GM19438 (cell line): Measurements from ENCODE around the gene GLIS1.
"Not testable (repeated sequence)": the region's sequence is repeated elsewhere in the genome, so short reads cannot be mapped to it uniquely, and the experiment has no call there.

Experiments
- ATAC-seq: cut with Tn5 transposase; IDR thresholded peaks from one replicate; pipeline ENCODE4 v1.9.1; 2021; ENCODE audit warnings: low read depth; ENCODE audit not compliant: unreplicated experiment

GLIS1 gene

DNA sequence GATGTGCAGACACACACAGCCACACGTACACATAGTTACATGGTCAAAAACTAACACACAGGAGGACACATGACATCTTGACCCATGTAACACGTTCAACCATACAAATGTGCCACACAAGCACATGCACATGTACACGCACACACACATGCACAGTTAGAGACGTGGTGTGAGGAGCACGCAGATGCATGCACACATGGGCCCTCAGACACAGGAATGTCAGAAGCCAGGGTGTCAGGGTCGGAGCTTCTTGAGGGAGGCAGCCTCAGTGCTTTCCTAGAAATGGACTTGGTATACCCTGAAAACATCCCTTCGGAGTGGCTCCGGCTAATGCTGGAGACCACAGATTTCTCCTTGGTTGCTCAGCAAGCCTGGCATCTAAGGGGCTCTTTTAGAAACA is 165.4 kb downstream of the GLIS1 start:
- ATAC-seq, result no peak

DNA sequence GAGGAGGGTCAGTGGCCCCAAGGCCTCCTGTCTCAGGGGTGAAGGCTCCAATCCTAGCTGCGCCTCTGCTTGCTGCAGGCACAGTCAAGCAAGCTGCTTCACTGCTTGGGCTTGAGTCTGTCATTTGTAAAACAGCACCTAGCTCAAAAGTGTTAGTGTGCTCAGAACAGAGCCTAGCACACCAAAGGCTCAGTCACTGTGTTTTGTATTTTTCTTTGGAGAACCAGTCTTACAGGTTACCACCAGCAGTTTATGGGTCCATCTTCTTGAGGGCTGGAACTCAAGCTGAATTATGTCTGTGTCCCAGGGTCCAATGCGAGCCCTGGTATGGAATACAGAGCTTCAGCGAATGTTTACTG is 166.2 kb downstream of the GLIS1 start:
- no peak for ATAC-seq

DNA sequence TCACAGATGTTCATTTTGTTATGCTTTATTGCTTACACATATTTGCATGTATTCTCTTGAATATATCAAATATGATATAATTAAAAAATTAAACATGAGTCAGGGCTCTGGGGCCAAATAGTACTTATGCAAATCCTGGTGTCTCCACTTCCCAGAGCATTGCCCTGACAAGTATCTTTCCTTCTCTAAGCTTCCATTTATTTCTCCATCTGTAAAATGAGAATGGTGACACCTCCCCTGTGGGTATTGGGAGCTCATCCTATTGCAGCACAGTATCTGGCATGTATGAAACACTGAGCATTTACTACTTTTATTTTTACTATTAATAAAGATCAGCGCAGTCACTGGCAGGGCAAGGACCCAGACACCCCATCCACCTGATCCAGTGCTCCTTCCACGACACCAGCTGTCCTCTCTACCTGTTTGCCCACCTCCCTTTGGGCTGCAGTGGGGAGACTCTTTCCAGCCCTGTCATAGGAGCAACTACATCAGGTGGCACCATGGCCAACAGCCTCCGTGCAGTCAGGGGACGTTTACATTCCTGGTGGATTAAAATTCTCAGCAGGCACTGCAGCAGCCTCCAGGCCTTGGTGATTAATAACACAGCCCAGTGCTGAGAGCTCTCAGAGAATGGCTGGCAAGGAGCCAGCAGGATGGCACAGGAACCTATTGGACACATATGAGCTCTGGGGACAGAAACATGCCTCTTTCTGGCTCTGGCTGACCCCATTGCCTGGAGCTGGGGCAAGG is 166.7 kb downstream of the GLIS1 start:
- no peak for ATAC-seq

DNA sequence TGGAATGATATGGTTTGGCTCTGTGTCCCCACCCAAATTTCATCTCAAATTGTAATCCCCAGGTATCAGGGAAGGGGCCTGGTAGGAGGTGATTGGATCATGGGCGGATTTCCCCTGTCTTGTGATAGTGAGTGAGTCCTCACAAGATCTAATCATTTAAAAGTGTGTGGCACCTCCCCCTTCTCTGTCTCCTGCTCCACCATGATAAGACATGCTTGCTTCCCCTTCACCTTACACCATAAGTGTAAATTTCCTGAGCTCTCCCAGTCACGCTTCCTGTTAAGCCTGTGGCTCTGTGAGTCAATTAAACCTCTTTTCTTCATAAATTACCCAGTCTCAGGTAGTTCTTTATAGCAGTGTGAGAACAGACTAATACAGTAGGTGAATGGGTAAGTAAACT is 170.4 kb downstream of the GLIS1 start:
- no peak for ATAC-seq

- no peak for ATAC-seq
These were observed 171.1 kb downstream of the GLIS1 start for GRCh38 chr1:53567851-53568250.

GRCh38 chr1:53567450-53567849 is 171.5 kb downstream of the GLIS1 start:
- no peak for ATAC-seq

GRCh38 chr1:53563611-53564010 is 175.4 kb downstream of the GLIS1 start:
- ATAC-seq, result no peak

GRCh38 chr1:53562981-53563379 is 176.0 kb downstream of the GLIS1 start:
- no peak for ATAC-seq

DNA sequence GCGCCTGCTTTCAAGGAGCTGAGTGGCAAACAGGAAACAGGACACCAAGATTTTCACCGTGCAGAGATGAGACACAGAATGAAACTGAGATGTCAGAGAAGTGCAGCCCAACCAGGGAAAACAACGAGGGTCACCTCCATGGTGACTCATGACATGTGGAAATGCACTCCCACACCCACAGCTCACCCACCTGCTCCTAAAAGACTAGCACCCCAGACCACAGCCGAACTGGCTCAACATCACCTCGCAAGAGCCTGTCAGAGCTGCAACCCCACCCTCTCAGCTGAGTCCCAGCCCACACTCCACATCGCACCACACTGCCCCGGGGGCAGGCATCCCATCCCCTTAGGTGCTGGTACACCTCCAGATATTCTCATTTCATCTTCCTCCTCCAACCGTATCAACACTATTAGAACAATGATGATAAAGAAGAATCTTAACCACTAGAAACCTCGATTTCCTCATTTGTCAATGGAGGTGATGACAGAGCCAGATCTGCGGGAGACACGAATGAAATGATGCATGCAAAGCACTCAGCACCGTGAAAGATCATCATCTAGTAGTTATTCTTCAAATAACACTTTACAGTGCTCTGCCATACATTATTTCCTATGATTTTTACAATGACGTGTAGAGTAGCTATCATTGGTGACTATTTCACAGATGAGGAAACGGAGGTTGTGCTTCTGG is 176.5 kb downstream of the GLIS1 start:
- no peak for ATAC-seq

DNA sequence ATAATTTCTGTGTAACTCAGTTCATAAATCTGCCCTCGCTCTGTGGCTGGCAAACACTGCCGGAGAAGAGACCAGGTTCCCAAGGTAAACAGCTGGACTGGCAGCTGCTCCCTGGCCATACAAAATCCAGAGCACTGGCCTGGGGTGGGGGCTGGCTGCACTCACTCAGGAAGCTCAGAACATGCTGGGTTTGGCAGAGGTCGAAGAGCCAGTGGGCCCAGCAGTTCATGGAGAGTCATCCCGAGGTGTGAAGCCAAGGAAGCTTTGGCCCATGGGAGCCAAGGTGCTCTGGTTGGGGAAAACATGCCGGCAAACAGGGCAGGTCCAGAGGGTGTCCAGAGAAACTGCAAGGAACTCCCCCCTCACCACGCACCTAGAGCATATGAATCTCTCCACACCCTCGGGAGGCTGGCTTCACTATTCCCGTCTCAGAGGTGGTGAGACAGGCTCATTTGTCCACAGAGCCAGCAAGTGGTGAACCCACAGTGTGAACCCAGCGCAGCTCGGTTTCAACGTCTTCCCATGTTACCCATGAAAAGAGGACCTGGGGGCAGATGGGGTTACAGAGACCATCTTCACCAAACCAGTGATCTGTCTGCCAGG is 177.4 kb downstream of the GLIS1 start:
- no peak for ATAC-seq

- ATAC-seq, result no peak
These were observed 178.1 kb downstream of the GLIS1 start for GRCh38 chr1:53560581-53561502.

- ATAC-seq, result no peak
These were observed 178.9 kb downstream of the GLIS1 start for GRCh38 chr1:53559854-53560580.

DNA sequence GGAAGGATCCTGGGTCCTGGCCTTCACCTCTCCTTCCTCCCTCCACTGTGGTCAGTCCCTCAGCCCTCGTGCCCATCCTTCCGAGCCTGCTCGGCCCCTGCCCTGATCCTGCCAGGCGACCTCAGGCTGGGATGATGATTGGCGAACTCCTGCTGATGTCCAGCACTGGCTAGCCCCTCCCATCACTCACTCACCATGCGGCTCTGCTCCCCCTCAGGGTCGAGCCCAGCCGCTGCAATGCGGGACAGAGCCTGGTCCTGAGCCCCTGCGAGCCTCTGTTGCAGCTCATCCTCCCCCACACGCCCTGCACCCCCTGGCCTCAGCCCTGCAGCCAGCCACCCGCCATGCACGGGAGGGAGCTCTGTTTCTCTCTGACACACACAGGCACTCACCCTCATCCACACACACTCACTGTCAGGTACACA is 179.6 kb downstream of the GLIS1 start:
- no peak for ATAC-seq

DNA sequence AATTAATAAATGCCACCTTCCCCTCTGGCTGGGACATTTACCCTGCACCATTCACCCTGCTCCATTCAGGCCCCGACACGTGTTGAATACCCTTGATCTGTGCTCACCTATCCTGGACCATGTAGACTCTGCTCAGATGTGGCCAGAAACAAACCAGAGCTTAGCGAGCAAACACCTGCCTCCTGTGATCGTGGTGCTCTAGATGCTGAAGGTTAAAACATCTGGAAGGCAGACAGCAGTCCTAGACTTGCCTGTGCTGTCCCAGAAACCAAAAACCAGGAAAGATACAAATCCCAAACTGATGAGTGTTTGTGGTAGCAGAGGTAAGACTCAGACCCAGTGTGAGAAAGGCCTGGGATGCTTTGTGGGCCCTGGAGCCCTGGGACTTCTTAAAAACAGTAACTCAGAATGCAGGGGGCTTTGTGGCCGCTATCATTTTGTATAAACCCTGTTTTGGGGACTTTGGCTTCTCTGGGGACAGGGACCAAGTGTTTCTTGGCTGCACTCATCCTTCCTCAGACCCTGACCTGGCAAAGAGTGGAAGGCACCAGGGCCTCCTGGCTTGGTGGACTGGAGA is 180.1 kb downstream of the GLIS1 start:
- ATAC-seq, result no peak

DNA sequence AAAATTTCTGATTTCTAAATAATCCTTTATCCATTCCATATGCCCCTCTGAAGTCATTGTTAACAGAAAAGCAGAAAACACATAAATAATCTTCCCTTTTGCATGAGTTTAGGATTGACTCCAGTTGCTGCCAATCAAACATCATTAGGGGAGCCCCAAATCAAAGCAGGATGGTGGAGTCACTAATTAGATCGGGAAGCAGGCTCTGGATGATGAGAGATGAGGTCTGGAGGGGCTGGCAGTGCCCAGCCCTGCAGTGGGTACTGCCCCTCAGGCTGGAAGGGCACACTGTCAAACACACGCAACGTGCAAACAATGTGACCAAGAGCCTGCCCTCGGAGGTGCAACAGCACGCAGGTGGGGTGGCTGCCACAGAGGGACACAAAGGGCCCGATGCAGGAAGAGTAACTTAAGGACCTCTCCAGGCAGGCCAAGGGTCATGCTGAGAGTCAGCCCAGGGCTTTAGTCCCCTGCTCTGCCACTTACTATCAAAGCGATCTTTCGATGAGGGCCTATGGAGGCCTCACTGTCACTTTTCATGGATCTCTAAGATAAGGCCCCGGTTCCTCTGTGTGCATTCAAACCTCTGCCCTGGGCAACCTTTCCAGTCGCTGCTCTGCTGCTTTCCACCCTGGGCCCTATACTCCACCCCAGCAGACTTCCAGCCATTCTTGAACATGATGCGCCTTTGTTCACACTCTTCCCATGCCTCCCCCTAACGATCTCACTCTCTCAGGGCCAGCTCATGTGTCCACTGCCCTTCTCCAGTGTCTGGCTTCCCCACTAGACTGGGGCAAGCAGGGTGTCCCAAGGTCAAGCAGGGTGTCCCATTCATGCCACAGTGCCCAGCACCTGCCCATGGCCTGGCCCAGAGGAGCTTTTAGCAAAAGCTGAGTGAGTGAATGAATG is 180.9 kb downstream of the GLIS1 start:
- ATAC-seq, result no peak

DNA sequence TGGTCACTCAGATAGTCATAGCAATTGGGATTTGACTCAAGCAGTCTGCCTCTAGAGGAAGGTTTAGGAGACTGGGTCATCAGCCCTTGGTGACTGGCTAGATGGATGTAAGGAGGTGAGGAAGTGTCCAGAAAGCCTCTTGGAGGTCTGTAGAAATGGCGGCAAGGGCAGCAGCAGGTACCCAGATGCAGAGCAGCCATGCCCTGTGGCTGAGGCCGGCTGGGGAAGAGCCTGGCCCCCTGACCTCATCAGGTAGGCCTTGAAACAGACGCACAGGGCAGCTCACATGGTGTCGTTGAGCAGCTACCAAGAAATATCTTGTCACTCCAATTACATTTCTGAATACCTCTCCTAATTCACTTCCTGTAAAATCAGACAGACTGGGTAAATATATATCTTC is 181.6 kb downstream of the GLIS1 start:
- no peak for ATAC-seq

DNA sequence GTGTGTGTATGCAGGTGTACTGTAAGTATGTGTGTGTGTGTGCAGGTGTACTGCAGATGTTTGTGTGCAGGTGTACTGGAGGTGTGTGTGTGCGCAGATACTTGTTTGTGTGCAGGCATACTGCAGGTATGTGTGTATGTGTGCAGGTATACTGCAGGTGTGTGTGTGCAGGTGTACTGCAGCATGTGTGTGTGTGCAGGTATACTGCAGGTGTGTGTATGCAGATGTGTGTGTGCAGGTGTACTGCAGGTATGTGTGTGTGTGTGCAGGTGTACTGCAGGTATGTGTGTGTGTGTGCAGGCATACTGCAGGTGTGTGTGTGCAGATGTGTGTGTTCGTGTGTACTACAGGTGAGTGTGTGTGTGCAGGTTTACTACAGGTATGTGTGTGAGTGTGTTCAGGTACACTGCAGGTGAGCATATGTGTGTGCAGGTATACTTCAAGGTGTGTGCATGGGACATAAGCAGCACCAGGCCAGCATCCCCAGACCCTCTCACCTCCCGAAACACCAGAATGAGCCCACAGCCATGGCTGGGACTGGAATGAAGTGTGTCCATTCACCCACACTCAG is 182.2 kb downstream of the GLIS1 start:
- ATAC-seq, result no peak

- not testable (repeated sequence) for ATAC-seq
These were observed 183.2 kb downstream of the GLIS1 start for GRCh38 chr1:53555620-53556326.
